ENCODE measurements around the gene LRRC49. TPM values are rescaled to one million over a fixed set of nuclear protein-coding genes. Genes with fewer than 3 reads are reported as not detected.

LRRC49 gene
- total RNA-seq, 3 donors from 2014 or later, result not detected

DNA sequence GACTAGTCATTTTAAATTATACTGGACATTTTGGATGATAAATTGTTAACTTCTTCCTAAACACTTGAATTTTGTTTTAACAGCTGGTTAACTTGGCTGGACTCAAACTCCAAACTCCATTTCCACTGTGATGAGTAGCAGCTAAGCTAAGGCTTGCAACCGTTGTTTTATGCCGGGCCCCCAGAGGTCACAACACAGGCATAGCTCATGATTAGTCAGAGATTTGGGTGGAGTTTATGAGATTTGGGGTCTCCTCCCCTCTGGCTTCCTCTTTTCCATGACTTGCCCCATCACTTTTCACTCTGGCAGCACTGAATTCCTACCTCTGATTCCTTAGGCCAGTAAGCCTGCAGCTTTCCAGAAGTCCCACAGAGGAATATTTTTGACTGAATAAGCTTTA lies 13.2 kb upstream of the LRRC49 start:
- Mint-ChIP-seq H3K27me3 (ENCODE audit: low read depth) (peaks cover 34% of the 10 kb centered on the region), H3K36me3 (ENCODE audit: insufficient read depth) (no peaks in the 10 kb centered on the region), H3K4me3 (no peak overlapping the region), H3K4me1 (ENCODE audit: low read depth) (no peaks in the 10 kb centered on the region), H3K9me3 (no peaks in the 10 kb centered on the region)
- ATAC-seq (no peak), DNase-seq (no peak)

- H3K27me3 Mint-ChIP-seq (ENCODE audit: low read depth), result peaks cover 33% of the 10 kb centered on the region
- H3K36me3 Mint-ChIP-seq (ENCODE audit: insufficient read depth), result no peaks in the 10 kb centered on the region
- no peaks in the 10 kb centered on the region for H3K9me3 Mint-ChIP-seq
- no peak for DNase-seq
- no peak overlapping the region for H3K4me3 Mint-ChIP-seq
- H3K4me1 Mint-ChIP-seq (ENCODE audit: low read depth), result no peaks in the 10 kb centered on the region
- no peak for ATAC-seq
Observed at GRCh38 chr15:70880781-70881180, 11.8 kb upstream of the LRRC49 start.

DNA sequence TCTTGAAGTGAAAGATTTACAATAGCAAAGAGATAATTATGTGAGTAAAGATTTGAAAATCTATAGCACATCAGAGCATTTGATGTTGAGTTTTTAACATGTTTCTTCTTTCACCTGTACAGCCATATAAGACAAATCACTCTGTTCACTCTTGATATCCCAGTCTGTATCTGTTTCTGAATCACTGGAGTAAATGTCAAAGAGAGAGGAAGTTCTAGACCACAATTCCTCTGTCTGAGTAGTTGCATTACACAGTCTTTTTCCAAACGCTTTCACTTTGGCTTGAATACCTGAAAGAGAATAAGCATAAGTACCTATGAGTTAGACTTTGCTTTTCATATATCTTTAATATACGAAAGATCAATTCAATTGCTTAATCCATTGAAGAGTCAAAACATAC lies 10.3 kb upstream of the LRRC49 start:
- Mint-ChIP-seq H3K4me1 (ENCODE audit: low read depth) (no peaks in the 10 kb centered on the region), H3K9me3 (no peaks in the 10 kb centered on the region)
- no peak for ATAC-seq

DNA sequence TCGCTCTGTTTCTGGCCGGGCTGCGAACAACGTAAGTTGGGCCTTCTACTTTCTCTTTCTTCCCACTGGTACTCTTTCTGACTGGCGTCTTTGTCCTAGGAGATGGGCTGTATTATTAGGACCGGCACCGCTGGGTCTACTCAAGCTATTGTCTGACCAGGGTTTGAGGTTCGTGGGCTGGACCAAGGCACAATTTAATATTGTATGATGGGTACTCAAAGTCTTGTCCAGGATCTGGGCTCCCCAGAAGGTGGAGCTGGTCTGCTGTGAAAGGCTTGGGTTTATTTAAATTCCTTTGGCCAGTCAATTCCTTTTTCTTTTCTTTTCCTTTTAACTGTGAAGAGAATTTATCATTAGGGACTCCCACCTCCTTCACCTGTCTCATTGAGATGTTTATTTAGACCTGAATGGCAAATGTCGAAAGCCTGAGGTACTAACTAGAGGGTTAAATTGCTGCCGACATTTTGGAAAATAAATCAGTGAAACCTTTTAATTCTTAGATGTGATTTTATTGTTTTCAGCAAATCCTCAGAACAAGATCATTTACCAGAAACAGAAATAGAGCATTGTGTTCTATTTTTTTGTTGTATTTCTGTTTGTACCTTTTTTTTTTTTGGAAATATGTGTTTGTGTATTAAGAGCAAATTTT lies 410 bp downstream of the LRRC49 start:
- Mint-ChIP-seq H3K9me3 (peaks cover 5% of the 10 kb centered on the region), H3K27me3 (ENCODE audit: low read depth) (peaks cover 53% of the 10 kb centered on the region)
- no peak for DNase-seq

More for the DNA sequence above, 10.3 kb upstream of the LRRC49 start:
- H3K36me3 Mint-ChIP-seq (ENCODE audit: insufficient read depth), result no peaks in the 10 kb centered on the region
- peaks cover 33% of the 10 kb centered on the region for H3K27me3 Mint-ChIP-seq (ENCODE audit: low read depth)
- no peak for DNase-seq
- H3K4me3 Mint-ChIP-seq, result no peak overlapping the region

DNA sequence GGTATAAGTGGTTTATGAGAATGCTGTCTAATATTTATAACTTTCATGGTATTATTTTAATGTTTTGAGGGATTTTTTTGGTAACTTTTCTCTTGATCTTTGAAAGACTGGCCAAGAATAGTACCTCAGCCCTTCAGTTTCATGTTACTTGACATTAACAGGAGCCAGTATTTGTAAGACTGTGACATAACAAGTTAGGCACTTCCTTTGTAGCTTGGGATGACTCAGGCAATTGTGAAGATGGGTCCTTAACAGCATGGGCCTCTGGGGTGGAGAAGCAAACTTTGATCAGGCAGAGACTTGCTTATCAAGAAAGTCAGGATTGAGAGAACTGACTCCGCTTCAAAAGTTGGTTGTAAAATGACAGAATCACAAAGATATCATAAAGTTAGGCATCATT lies 9.5 kb downstream of the LRRC49 start:
- peaks cover 17% of the 10 kb centered on the region for H3K27me3 Mint-ChIP-seq (ENCODE audit: low read depth)
- DNase-seq, result no peak

More for the DNA sequence above, 410 bp downstream of the LRRC49 start:
- Mint-ChIP-seq H3K4me3 (peak overlapping the region; percentile 78), H3K36me3 (ENCODE audit: insufficient read depth) (no peaks in the 10 kb centered on the region), H3K4me1 (ENCODE audit: low read depth) (peaks cover 11% of the 10 kb centered on the region)
- ATAC-seq, result no peak

GRCh38 chr15:70906842-70907241 lies 14.2 kb downstream of the LRRC49 start:
- H3K27me3 Mint-ChIP-seq (ENCODE audit: low read depth), result peaks cover 22% of the 10 kb centered on the region
- DNase-seq (no peak), ATAC-seq (no peak)
- peaks cover 23% of the 10 kb centered on the region for H3K9me3 Mint-ChIP-seq
- peaks cover 3% of the 10 kb centered on the region for H3K36me3 Mint-ChIP-seq (ENCODE audit: insufficient read depth)
- H3K4me1 Mint-ChIP-seq (ENCODE audit: low read depth), result no peaks in the 10 kb centered on the region
- no peak overlapping the region for H3K4me3 Mint-ChIP-seq

More for the DNA sequence above, 9.5 kb downstream of the LRRC49 start:
- H3K9me3 Mint-ChIP-seq, result peaks cover 6% of the 10 kb centered on the region
- H3K4me3 Mint-ChIP-seq, result no peak overlapping the region
- ATAC-seq, result no peak
- H3K4me1 Mint-ChIP-seq (ENCODE audit: low read depth), result no peaks in the 10 kb centered on the region
- no peaks in the 10 kb centered on the region for H3K36me3 Mint-ChIP-seq (ENCODE audit: insufficient read depth)

DNA sequence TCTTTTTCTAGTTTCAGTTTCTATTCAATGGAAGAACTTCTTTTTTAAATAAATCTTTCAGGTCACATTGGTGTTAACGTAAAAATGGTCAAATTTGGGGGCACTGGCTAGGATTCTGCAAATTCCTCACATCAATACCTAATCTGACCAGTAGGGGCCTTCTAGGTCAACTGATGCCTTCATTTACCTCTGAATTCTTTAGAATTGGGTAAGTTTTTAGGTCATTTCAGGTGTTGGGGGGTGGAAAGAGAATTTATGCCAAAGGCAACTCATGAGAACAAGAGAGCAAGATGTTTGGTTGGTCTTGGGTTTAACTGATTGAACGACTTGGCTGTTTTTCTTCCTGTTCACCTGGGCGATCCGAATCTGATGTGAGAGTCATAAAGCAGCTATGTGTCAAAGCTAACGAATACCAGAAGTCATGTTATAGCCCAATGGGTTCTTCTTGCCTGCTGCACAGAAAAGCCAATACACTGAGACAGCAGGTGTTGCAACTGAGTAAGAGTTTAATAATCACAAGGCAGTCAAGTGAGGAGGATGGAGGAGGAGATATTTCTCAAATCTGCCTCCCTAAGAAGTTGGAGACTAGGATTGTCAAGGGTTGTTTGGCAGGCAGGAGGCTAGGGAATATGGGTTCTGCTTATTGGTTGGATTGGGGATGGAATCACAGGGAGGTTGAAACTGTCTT lies 15.3 kb downstream of the LRRC49 start:
- no peaks in the 10 kb centered on the region for H3K4me1 Mint-ChIP-seq (ENCODE audit: low read depth)
- peaks cover 23% of the 10 kb centered on the region for H3K9me3 Mint-ChIP-seq
- DNase-seq (no peak), ATAC-seq (no peak)
- peaks cover 3% of the 10 kb centered on the region for H3K36me3 Mint-ChIP-seq (ENCODE audit: insufficient read depth)
- H3K4me3 Mint-ChIP-seq, result no peak overlapping the region
- H3K27me3 Mint-ChIP-seq (ENCODE audit: low read depth), result peaks cover 16% of the 10 kb centered on the region

- ATAC-seq (no peak), DNase-seq (no peak)
- H3K4me3 Mint-ChIP-seq, result no peak overlapping the region
- peaks cover 18% of the 10 kb centered on the region for H3K27me3 Mint-ChIP-seq (ENCODE audit: low read depth)
- peaks cover 23% of the 10 kb centered on the region for H3K9me3 Mint-ChIP-seq
- no peaks in the 10 kb centered on the region for H3K4me1 Mint-ChIP-seq (ENCODE audit: low read depth)
- H3K36me3 Mint-ChIP-seq (ENCODE audit: insufficient read depth), result peaks cover 3% of the 10 kb centered on the region
Observed at GRCh38 chr15:70910958-70911357, 18.3 kb downstream of the LRRC49 start.

GRCh38 chr15:70912187-70912586 lies 19.6 kb downstream of the LRRC49 start:
- Mint-ChIP-seq H3K27me3 (ENCODE audit: low read depth) (peaks cover 10% of the 10 kb centered on the region), H3K36me3 (ENCODE audit: insufficient read depth) (peaks cover 3% of the 10 kb centered on the region), H3K4me3 (no peak overlapping the region), H3K4me1 (ENCODE audit: low read depth) (no peaks in the 10 kb centered on the region), H3K9me3 (peaks cover 16% of the 10 kb centered on the region)
- DNase-seq, result no peak
- no peak for ATAC-seq

DNA sequence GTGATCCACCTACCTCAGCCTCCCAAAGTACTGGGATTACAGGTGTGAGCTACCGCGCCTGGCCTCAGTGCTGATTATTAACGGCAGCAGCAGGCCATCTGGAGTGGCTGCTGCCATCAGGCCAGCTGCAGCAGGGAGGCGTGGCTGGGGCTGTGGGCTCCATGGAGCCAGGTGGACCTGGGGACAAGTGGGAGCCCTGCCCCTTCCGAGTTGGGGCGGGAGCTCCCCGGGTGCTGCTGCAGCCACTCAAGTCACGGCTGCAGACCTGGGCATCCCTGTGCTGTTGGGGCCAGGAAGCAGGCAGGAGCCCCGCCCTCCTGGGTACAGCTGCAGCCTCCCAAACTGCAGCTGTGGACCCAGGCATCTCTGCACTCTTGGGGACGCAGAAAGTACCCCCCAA lies 23.9 kb downstream of the LRRC49 start:
- peaks cover 10% of the 10 kb centered on the region for H3K27me3 Mint-ChIP-seq (ENCODE audit: low read depth)
- no peaks in the 10 kb centered on the region for H3K9me3 Mint-ChIP-seq
- H3K4me1 Mint-ChIP-seq (ENCODE audit: low read depth), result no peaks in the 10 kb centered on the region
- DNase-seq (no peak), ATAC-seq (no peak)
- H3K4me3 Mint-ChIP-seq, result no peak overlapping the region
- no peaks in the 10 kb centered on the region for H3K36me3 Mint-ChIP-seq (ENCODE audit: insufficient read depth)

GRCh38 chr15:70917955-70918354 lies 25.3 kb downstream of the LRRC49 start:
- H3K4me3 Mint-ChIP-seq, result no peak overlapping the region
- DNase-seq, result no peak
- peaks cover 13% of the 10 kb centered on the region for H3K27me3 Mint-ChIP-seq (ENCODE audit: low read depth)
- peaks cover 3% of the 10 kb centered on the region for H3K9me3 Mint-ChIP-seq
- H3K4me1 Mint-ChIP-seq (ENCODE audit: low read depth), result no peaks in the 10 kb centered on the region
- no peaks in the 10 kb centered on the region for H3K36me3 Mint-ChIP-seq (ENCODE audit: insufficient read depth)
- ATAC-seq, result no peak

GRCh38 chr15:70920981-70921696 lies 28.5 kb downstream of the LRRC49 start:
- ATAC-seq, result no peak
- no peaks in the 10 kb centered on the region for H3K36me3 Mint-ChIP-seq (ENCODE audit: insufficient read depth)
- H3K4me1 Mint-ChIP-seq (ENCODE audit: low read depth), result no peaks in the 10 kb centered on the region
- H3K27me3 Mint-ChIP-seq (ENCODE audit: low read depth), result peaks cover 22% of the 10 kb centered on the region
- H3K4me3 Mint-ChIP-seq, result no peak overlapping the region
- peaks cover 3% of the 10 kb centered on the region for H3K9me3 Mint-ChIP-seq
- DNase-seq, result no peak

DNA sequence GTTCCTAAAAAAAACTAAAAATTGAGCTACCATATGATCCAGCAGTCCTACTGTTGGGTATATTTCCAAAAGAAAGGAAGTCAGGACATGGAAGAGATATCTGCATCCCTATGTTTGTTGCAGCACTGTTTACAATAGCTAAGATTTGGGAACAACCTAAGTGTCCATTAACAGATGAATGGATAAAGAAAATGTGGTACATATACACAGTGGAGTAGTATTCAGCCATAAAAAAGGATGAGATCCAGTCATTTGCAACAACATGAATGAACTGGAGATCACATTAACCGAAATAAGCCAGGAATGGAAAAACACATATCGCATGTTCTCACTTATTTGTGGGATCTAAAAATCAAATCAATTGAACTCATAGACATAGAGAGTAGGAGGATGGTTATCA lies 29.5 kb downstream of the LRRC49 start:
- Mint-ChIP-seq H3K4me3 (no peak overlapping the region), H3K4me1 (ENCODE audit: low read depth) (no peaks in the 10 kb centered on the region), H3K27me3 (ENCODE audit: low read depth) (peaks cover 24% of the 10 kb centered on the region), H3K9me3 (peaks cover 3% of the 10 kb centered on the region), H3K36me3 (ENCODE audit: insufficient read depth) (no peaks in the 10 kb centered on the region)
- DNase-seq (no peak), ATAC-seq (no peak)

GRCh38 chr15:70923311-70924080 lies 30.9 kb downstream of the LRRC49 start:
- H3K9me3 Mint-ChIP-seq, result peaks cover 3% of the 10 kb centered on the region
- ATAC-seq, result no peak
- H3K4me1 Mint-ChIP-seq (ENCODE audit: low read depth), result no peaks in the 10 kb centered on the region

More at GRCh38 chr15:70923311-70924080, 30.9 kb downstream of the LRRC49 start:
- Mint-ChIP-seq H3K27me3 (ENCODE audit: low read depth) (peaks cover 27% of the 10 kb centered on the region), H3K4me3 (no peak overlapping the region), H3K36me3 (ENCODE audit: insufficient read depth) (no peaks in the 10 kb centered on the region)
- DNase-seq, result no peak
